HepG2 (cell line): Measurements from ENCODE around the gene SH2B2. TPM values are rescaled to one million over a fixed set of nuclear protein-coding genes. Genes with fewer than 3 reads are reported as not detected.
"Not testable (repeated sequence)": the region's sequence is repeated elsewhere in the genome, so short reads cannot be mapped to it uniquely, and the experiment has no call there.

Source experiments
- CBFB ChIP-seq: sonication (generic); formaldehyde crosslinking; IDR thresholded peaks from 2 replicates; pipeline ENCODE4 v1.4.0; 2020; ENCODE audit warnings: missing genetic modification reagents
- CREM ChIP-seq, 2 experiments: sonication (generic) in 1 of 2; formaldehyde crosslinking in 1 of 2; IDR thresholded peaks; 2 replicates each; pipeline versions ENCODE4 v1.4.0 to v1.6.1; 2016 to 2020; ENCODE audit warnings: antibody characterized with exemption in 1 of 2, mild to moderate bottlenecking in 1 of 2, missing genetic modification reagents in 1 of 2
- IKZF4 ChIP-seq: sonication (generic); formaldehyde crosslinking; IDR thresholded peaks from 2 replicates; pipeline ENCODE4 v1.5.1; 2020; ENCODE audit warnings: borderline replicate concordance, mild to moderate bottlenecking, low read depth, missing genetic modification reagents; ENCODE audit errors: not compliant biosample characterization
- KAT7 ChIP-seq: IDR thresholded peaks from 2 replicates; pipeline ENCODE4 v1.6.1; 2018; ENCODE audit warnings: borderline replicate concordance, missing compliant biosample characterization
- KAT8 ChIP-seq: IDR thresholded peaks from 2 replicates; pipeline ENCODE4 v1.6.1; 2016; ENCODE audit warnings: missing genetic modification reagents, missing compliant biosample characterization
- MAZ ChIP-seq, 2 experiments: sonication (generic) in 1 of 2; formaldehyde crosslinking in 1 of 2; IDR thresholded peaks; 2 replicates each; pipeline versions ENCODE4 v1.5.0 to v1.6.1; 2012 to 2020; ENCODE audit warnings: low read depth in 2 of 2, mild to moderate bottlenecking in 2 of 2, borderline replicate concordance in 1 of 2, improper control_type of control experiment in 1 of 2, low read length in 1 of 2, missing genetic modification reagents in 1 of 2, moderate library complexity in 1 of 2
- NAIF1 ChIP-seq: sonication (generic); formaldehyde crosslinking; IDR thresholded peaks from 2 replicates; pipeline ENCODE4 v1.5.0; 2020; ENCODE audit warnings: mild to moderate bottlenecking, missing genetic modification reagents, borderline replicate concordance
- NFKB2 ChIP-seq: sonication (generic); formaldehyde crosslinking; IDR thresholded peaks from 2 replicates; pipeline ENCODE4 v1.4.0; 2020; ENCODE audit warnings: missing genetic modification reagents, borderline replicate concordance
- NONO ChIP-seq, 2 experiments: fragments of 450-650 bp in 1 of 2; sonication (generic) in 1 of 2; formaldehyde crosslinking in 1 of 2; IDR thresholded peaks in 1 of 2; conservative IDR thresholded peaks in 1 of 2; 2 replicates each; pipeline versions ENCODE4 v1.6.1 to v1.8.0; 2017 to 2022; ENCODE audit warnings: mild to moderate bottlenecking in 1 of 2, missing genetic modification reagents in 1 of 2, moderate library complexity in 1 of 2
- RCOR2 ChIP-seq: IDR thresholded peaks from 2 replicates; pipeline ENCODE4 v1.6.1; 2016; ENCODE audit warnings: missing biosample characterization, missing genetic modification reagents
- RXRB ChIP-seq: IDR thresholded peaks from 2 replicates; pipeline ENCODE4 v1.6.1; 2016; ENCODE audit warnings: borderline replicate concordance, missing genetic modification reagents, missing compliant biosample characterization
- SALL2 ChIP-seq: sonication (generic); formaldehyde crosslinking; IDR thresholded peaks from 2 replicates; pipeline ENCODE4 v1.8.1; 2023; ENCODE audit warnings: mild to moderate bottlenecking, missing genetic modification reagents, inconsistent platforms
- SOX5 ChIP-seq: IDR thresholded peaks from 2 replicates; pipeline ENCODE4 v1.6.1; 2016; ENCODE audit warnings: borderline replicate concordance
- TAF1 ChIP-seq: sonication (generic); formaldehyde crosslinking; IDR thresholded peaks from 2 replicates; pipeline ENCODE4 v1.4.0; 2020; ENCODE audit warnings: missing genetic modification reagents
- ZFP36L1 ChIP-seq: sonication (generic); formaldehyde crosslinking; IDR thresholded peaks from 2 replicates; pipeline ENCODE4 v1.8.0; 2022; ENCODE audit warnings: mild to moderate bottlenecking, missing genetic modification reagents, moderate library complexity
- ZNF292 ChIP-seq: sonication (generic); formaldehyde crosslinking; IDR thresholded peaks from 2 replicates; pipeline ENCODE4 v1.8.1; 2022; ENCODE audit warnings: mild to moderate bottlenecking, low read depth, missing genetic modification reagents, borderline replicate concordance
- ZNF350 ChIP-seq: sonication (generic); formaldehyde crosslinking; IDR thresholded peaks from 2 replicates; pipeline ENCODE4 v1.4.0; 2020; ENCODE audit warnings: mild to moderate bottlenecking, low read depth, missing genetic modification reagents, borderline replicate concordance
- ZNF547 ChIP-seq: sonication (generic); formaldehyde crosslinking; IDR thresholded peaks from 2 replicates; pipeline ENCODE4 v1.5.1; 2020; ENCODE audit warnings: mild to moderate bottlenecking, missing genetic modification reagents
- ZNF768 ChIP-seq: sonication (generic); formaldehyde crosslinking; IDR thresholded peaks from 2 replicates; pipeline ENCODE4 v1.4.0; 2020; ENCODE audit warnings: missing genetic modification reagents
- ZSCAN21 ChIP-seq: sonication (generic); formaldehyde crosslinking; IDR thresholded peaks from 2 replicates; pipeline ENCODE4 v1.8.0; 2022; ENCODE audit warnings: mild to moderate bottlenecking, missing genetic modification reagents, moderate library complexity, borderline replicate concordance
- polyA plus RNA-seq, 8 experiments: library from polyadenylated mRNA; depleted of rRNA in 3 of 8; stranded (reverse) in 7 of 8; unstranded in 1 of 8; fragments of >200 nt; fragmentation: Illumina TruSeq in 4 of 8; extraction: Trizol in 4 of 8; gene quantifications; 2 replicates each; pipeline versions ENCODE4 v1.2.1 to v1.2.3, GENCODE V29; 2011 to 2016; ENCODE audit warnings: low read depth in 4 of 8, missing spikeins in 1 of 8, mixed read lengths in 1 of 8; ENCODE audit not compliant: insufficient read depth in 1 of 8
- total RNA-seq, 5 experiments: library from RNA; depleted of rRNA; stranded (reverse); fragments of >200 nt; fragmentation: Illumina TruSeq; extraction: Trizol; gene quantifications; 2 replicates each; pipeline ENCODE4 v1.2.3, GENCODE V29; 2016; ENCODE audit warnings: low read depth in 1 of 5
- TF ChIP-seq, protein P1 (sequence below): IDR thresholded peaks from 2 replicates; pipeline ENCODE4 v1.6.1; 2012; ENCODE audit warnings: inconsistent platforms
- TF ChIP-seq, protein P2 (sequence below): conservative IDR thresholded peaks from 2 replicates; pipeline ENCODE4 v1.6.1; 2018; ENCODE audit warnings: missing genetic modification reagents
- TF ChIP-seq, protein P3 (sequence below): sonication (generic); formaldehyde crosslinking; IDR thresholded peaks from 2 replicates; pipeline ENCODE4 v1.4.0; 2020; ENCODE audit warnings: missing genetic modification reagents

The SH2B2 gene
- total and polyA plus RNA-seq, 2 of the 13 experiments (the other 11 are each of a cell fraction or from before 2014, with no cell fraction given) = 0.46 to 1.3 TPM

DNA sequence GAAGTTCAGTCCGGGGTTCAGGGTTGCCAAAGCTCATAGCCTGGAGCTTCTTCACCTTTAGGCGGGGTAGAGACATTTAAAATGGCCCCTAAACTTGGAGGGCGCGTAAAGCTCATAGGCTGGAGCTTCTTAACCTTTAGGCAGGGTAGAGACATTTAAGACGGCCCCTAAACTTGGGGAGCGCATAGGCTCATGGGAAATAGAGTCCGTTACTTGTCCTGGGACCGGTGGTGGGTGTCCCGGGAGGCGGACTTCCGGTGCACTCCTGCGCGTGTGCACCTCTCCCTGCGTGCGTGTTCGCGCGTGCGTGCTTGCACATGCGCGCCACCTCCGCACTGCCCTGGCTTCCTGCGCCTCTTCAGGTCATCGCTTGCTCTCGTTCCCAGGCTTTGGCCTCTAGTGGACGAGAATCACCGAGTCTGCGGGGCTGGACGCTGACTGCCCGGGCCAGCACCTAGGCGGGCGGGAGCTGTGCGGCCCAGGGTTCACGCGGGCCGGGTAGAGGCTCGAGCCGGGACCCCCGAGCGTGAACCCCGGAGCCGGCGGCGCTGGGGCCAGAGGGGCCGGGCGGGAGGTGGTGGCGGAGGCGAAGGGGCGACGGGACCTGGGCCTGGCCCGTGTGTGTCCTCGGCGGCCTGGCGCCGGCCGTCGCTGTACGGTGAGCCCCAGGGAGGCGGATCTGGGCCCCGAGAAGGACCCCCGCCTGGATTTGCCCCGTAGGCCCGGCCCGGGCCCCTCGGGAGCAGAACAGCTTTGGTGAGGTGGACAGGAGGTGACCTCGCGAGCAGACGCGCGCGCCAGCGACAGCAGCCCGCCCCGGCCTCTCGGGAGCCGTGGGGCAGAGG, 77.1 kb downstream of the SH2B2 start (continued):
- TF ChIP-seq ZSCAN21 (CRISPR knock-in tag) (peak; percentile 62; the same call in 1 of the 2 replicates), KAT7 (peak; percentile 87; the same call in 1 of the 2 replicates), TAF1 (CRISPR knock-in tag) (peak; percentile 89), SOX5 (CRISPR knock-in tag) (peak; percentile 15; the same call in 1 of the 2 replicates), CREM (IDR thresholded peaks at IDR 0.05) (peak; percentile 82), NFKB2 (CRISPR knock-in tag) (peak; percentile 51; the same call in 1 of the 2 replicates), RXRB (CRISPR knock-in tag) (peak; percentile 70; the same call in 1 of the 2 replicates), MAZ (CRISPR knock-in tag; IDR thresholded peaks at IDR 0.05; ENCODE audit: low read depth) (peak; percentile 57; the same call in 1 of the 2 replicates), CBFB (peak; percentile 22; the same call in 1 of the 2 replicates), IKZF4 (CRISPR knock-in tag) (peak; percentile 14), ZNF768 (CRISPR knock-in tag) (peak; percentile 53), SALL2 (CRISPR knock-in tag) (peak; percentile 79), NAIF1 (CRISPR knock-in tag) (peak; percentile 58; the same call in 1 of the 2 replicates), RCOR2 (CRISPR knock-in tag) (peak; percentile 36; the same call in 1 of the 2 replicates), ZNF292 (CRISPR knock-in tag) (0 out of 2 replicates have a peak, but pooled peaks have one; percentile 33), ZNF350 (CRISPR knock-in tag) (peak; percentile 68), KAT8 (CRISPR knock-in tag) (peak; percentile 74), ZNF547 (CRISPR knock-in tag) (peak; percentile 70; the same call in 1 of the 2 replicates), ZFP36L1 (0 out of 2 replicates have a peak, but pooled peaks have one; percentile 45), NONO (CRISPR knock-in tag; conservative IDR thresholded peaks at IDR 0.05) (peak; percentile 81)
- TF ChIP-seq, protein P1, sequence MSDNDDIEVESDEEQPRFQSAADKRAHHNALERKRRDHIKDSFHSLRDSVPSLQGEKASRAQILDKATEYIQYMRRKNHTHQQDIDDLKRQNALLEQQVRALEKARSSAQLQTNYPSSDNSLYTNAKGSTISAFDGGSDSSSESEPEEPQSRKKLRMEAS = peak; percentile 76
- TF ChIP-seq CREM (CRISPR knock-in tag; IDR thresholded peaks at IDR 0.05); MAZ (IDR thresholded peaks at IDR 0.05; ENCODE audit: borderline replicate concordance, low read depth, low read length); NONO (IDR thresholded peaks at IDR 0.05): not testable (repeated sequence)
- TF ChIP-seq, protein P2, sequence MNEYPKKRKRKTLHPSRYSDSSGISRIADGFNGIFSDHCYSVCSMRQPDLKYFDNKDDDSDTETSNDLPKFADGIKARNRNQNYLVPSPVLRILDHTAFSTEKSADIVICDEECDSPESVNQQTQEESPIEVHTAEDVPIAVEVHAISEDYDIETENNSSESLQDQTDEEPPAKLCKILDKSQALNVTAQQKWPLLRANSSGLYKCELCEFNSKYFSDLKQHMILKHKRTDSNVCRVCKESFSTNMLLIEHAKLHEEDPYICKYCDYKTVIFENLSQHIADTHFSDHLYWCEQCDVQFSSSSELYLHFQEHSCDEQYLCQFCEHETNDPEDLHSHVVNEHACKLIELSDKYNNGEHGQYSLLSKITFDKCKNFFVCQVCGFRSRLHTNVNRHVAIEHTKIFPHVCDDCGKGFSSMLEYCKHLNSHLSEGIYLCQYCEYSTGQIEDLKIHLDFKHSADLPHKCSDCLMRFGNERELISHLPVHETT (CRISPR knock-in tag) = 0 out of 2 replicates have a peak, but pooled peaks have one; percentile 22
- TF ChIP-seq, protein P3, sequence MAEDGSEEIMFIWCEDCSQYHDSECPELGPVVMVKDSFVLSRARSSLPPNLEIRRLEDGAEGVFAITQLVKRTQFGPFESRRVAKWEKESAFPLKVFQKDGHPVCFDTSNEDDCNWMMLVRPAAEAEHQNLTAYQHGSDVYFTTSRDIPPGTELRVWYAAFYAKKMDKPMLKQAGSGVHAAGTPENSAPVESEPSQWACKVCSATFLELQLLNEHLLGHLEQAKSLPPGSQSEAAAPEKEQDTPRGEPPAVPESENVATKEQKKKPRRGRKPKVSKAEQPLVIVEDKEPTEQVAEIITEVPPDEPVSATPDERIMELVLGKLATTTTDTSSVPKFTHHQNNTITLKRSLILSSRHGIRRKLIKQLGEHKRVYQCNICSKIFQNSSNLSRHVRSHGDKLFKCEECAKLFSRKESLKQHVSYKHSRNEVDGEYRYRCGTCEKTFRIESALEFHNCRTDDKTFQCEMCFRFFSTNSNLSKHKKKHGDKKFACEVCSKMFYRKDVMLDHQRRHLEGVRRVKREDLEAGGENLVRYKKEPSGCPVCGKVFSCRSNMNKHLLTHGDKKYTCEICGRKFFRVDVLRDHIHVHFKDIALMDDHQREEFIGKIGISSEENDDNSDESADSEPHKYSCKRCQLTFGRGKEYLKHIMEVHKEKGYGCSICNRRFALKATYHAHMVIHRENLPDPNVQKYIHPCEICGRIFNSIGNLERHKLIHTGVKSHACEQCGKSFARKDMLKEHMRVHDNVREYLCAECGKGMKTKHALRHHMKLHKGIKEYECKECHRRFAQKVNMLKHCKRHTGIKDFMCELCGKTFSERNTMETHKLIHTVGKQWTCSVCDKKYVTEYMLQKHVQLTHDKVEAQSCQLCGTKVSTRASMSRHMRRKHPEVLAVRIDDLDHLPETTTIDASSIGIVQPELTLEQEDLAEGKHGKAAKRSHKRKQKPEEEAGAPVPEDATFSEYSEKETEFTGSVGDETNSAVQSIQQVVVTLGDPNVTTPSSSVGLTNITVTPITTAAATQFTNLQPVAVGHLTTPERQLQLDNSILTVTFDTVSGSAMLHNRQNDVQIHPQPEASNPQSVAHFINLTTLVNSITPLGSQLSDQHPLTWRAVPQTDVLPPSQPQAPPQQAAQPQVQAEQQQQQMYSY (CRISPR knock-in tag) = peak; percentile 54
